Pericardium fibroblast (primary cell): ENCODE results near the gene GDI2. TPM values are rescaled to one million over a fixed set of nuclear protein-coding genes. Genes with fewer than 3 reads are reported as not detected.

Source experiments
- total RNA-seq: library from RNA; depleted of rRNA; stranded (reverse); fragments of >200 nt; gene quantifications from 2 replicates; pipeline ENCODE4 v1.2.3, GENCODE V29; 2015

The GDI2 gene
- 273 and 308 TPM in 2 replicates for total RNA-seq

GRCh38 chr10:5813341-5814109, at the start of gene GDI2:
GDI2 (minus strand) TSS chr10:5813434; CDS start chr10:5813258, 176 bp downstream.

Other genes with a start within 250 kb of the GDI2 start
- gene ASB13, start 146.8 kb downstream of the GDI2 start, total RNA-seq: 11.4 and 14.7 TPM in 2 replicates
- gene TASOR2, start 128.6 kb downstream of the GDI2 start, total RNA-seq: 21.4 and 32.1 TPM in 2 replicates
- gene ANKRD16, start 76.5 kb upstream of the GDI2 start, total RNA-seq: 3.5 and 6.7 TPM in 2 replicates
- gene FBH1, start 76.8 kb upstream of the GDI2 start, total RNA-seq: 63.6 and 78.6 TPM in 2 replicates
- 7.8 and 12.5 TPM in 2 replicates for gene IL15RA, start 164.1 kb upstream of the GDI2 start, total RNA-seq
- not detected in 2 replicates for gene IL2RA, start 248.9 kb upstream of the GDI2 start, total RNA-seq